Activated CD8-positive, alpha-beta memory T cell treated with anti-CD3 and anti-CD28 coated beads, Interleukin-2, amount 50 U/mL, for 48 hours (primary cell): ENCODE data around the gene PTPRG.

Source experiments
- DNase-seq: peaks from one replicate; pipeline ENCODE4 v3.0.0-alpha.2; 2020

PTPRG gene

GRCh38 chr3:61771976-61772375 is 210.6 kb downstream of the PTPRG start:
- DNase-seq = no peak

GRCh38 chr3:61772456-61772855 is 211.1 kb downstream of the PTPRG start:
- DNase-seq = no peak

GRCh38 chr3:61774279-61774890 is 213.0 kb downstream of the PTPRG start:
- DNase-seq = no peak

GRCh38 chr3:61776390-61776789 is 215.0 kb downstream of the PTPRG start:
- DNase-seq = no peak

- DNase-seq = no peak
Observed at GRCh38 chr3:61777483-61777882, 216.1 kb downstream of the PTPRG start.

- DNase-seq = no peak
Observed at GRCh38 chr3:61778095-61778494, 216.7 kb downstream of the PTPRG start.

GRCh38 chr3:61780016-61780415 is 218.6 kb downstream of the PTPRG start:
- no peak for DNase-seq

- DNase-seq = no peak
Observed at GRCh38 chr3:61780455-61781228, 219.3 kb downstream of the PTPRG start.

GRCh38 chr3:61783993-61784718 is 222.8 kb downstream of the PTPRG start:
- no peak for DNase-seq

- no peak for DNase-seq
Observed at GRCh38 chr3:61788623-61789507, 227.5 kb downstream of the PTPRG start.

GRCh38 chr3:61789861-61790260 is 228.5 kb downstream of the PTPRG start:
- no peak for DNase-seq

- no peak for DNase-seq
Observed at GRCh38 chr3:61790411-61790810, 229.0 kb downstream of the PTPRG start.

GRCh38 chr3:61793056-61793455 is 231.7 kb downstream of the PTPRG start:
- DNase-seq = no peak

- no peak for DNase-seq
Observed at GRCh38 chr3:61793521-61793920, 232.2 kb downstream of the PTPRG start.

GRCh38 chr3:61794341-61794740 is 233.0 kb downstream of the PTPRG start:
- no peak for DNase-seq

GRCh38 chr3:61794961-61795360 is 233.6 kb downstream of the PTPRG start:
- no peak for DNase-seq

- no peak for DNase-seq
Observed at GRCh38 chr3:61796088-61796680, 234.8 kb downstream of the PTPRG start.

GRCh38 chr3:61796911-61797310 is 235.5 kb downstream of the PTPRG start:
- DNase-seq = no peak

- DNase-seq = no peak
Observed at GRCh38 chr3:61802772-61803171, 241.4 kb downstream of the PTPRG start.

- DNase-seq = no peak
Observed at GRCh38 chr3:61803983-61804382, 242.6 kb downstream of the PTPRG start.

- DNase-seq = no peak
Observed at GRCh38 chr3:61804782-61805181, 243.4 kb downstream of the PTPRG start.

- DNase-seq = no peak
Observed at GRCh38 chr3:61805510-61806080, 244.2 kb downstream of the PTPRG start.
